ENCODE data around the gene PIH1D1.

The PIH1D1 gene

DNA sequence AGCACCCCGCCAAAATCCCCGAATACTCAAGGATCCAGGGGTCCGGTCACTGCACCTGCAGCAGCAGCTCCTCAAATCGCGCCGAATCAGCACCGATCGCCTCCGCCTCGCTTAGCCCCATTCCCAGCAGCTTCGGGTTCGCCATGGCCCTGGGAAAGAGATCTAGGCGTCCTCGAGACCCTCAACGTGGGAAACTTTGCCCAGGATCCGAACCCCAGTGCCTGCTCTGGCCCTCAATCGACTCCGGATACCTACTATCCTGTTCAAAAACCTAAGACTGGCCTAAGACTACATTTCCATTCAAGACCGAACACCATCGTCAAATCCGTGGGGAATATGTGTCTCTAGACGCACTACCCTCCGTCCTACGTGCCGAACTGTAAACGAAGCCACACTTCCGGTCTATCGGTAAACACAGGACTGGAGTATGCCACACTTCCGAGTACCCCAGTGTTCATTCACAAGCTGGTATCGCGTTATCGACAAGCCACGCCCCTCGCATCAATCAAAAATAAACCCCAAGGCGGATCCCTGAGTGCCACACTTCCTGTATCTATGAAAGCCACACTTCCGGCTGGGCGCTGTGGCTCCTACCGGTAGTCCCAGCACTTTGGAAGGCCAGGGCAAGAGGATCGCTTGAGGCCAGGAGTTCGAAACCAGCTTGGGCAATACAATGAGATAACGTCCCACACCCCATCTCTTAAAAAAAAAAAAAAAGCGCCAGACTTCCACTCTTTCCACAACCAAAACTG is at the start of gene PIH1D1:
Gene PIH1D1 (minus strand): TSS at position 385 of the 752 bp plus-strand sequence. CDS start 240 bp downstream, at position 145.
- DNase-seq (ENCODE audit: low read depth) = peak; percentile 91

DNA sequence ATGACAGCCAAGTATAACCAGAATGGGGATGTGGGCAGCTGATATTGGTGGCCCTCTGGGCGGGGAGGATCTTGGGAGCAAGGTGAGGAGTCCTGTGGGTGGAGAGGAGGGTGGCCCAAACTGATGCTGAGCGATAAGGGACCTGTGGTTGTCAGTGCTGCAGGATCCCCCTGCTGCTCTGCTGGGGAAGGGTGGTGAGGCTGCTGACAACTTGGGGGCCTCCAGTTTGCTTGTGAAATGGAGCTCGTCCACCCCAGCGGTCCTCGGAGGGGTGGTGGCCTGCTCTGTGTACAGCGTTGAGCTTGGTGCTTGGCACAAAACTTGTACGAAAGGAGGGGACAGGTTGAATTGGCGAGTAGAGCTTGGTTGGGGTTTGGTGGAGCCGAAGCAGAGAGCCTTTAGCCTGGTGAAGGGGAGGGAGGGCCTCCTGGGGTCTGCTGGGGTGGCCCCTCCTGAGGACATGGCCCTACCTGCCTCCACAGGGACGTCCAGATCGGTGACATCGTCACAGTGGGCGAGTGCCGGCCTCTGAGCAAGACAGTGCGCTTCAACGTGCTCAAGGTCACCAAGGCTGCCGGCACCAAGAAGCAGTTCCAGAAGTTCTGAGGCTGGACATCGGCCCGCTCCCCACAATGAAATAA is 47.5 kb upstream of the PIH1D1 start:
- no peak for DNase-seq (ENCODE audit: low read depth)

DNA sequence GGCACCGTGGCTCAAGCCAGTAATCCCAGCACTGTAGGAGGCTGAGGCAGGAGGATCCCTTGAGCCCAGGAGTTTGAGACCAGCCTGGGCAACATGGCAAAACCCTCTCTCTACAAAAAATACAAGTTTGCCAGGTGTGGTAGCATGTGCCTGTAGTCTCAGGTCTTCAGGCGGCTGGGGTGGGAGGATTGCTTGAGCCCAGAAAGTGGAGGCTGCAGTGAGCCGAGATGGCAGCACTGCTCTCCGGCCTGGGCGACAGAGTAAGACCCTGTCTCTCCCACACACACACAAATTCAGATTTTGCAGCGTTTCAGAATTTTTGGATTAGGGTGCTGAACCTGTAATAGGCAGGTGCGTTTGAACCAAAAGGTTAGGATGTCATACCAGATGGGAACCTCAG is 46.9 kb upstream of the PIH1D1 start:
- no peak for DNase-seq (ENCODE audit: low read depth)

DNA sequence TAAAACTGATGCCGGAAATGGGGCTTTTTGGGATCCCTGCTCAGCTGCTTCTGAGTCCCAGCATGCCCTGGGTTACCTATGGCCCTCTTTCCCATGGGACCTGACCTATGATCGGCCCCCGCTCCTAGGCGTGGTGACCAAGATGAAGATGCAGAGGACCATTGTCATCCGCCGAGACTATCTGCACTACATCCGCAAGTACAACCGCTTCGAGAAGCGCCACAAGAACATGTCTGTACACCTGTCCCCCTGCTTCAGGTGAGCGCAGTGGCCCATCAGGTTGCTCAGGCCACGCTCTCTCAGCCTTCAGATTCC is 46.1 kb upstream of the PIH1D1 start:
- no peak for DNase-seq (ENCODE audit: low read depth)

DNA sequence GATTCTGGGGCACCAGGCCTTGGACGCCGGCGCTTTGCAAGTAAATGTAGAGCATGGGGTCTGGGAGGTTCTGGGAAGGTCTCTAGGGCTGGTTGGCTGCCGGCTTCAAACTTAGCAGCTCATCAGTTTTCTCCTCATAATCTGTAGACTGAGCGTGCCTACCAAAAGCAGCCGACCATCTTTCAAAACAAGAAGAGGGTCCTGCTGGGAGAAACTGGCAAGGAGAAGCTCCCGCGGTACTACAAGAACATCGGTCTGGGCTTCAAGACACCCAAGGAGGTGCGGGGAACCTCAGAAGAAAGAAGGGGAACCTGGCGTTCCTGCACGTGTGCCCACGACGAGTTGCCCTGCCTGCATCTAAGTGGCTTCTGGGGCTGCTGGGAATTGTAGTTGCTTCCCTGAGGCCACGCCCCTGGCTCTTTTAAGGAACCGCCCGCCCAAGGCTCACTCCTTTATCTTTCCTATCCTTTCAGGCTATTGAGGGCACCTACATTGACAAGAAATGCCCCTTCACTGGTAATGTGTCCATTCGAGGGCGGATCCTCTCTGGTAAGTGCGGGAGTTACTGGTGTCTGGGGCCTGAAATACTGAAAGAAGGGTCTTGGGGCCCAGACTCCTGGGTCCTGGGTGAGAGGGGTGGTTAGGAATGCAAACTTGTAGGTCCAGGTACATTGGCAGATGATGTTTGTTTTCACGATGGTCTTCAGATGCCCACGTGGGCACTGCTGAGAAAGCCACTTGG is 45.6 kb upstream of the PIH1D1 start:
- DNase-seq (ENCODE audit: low read depth) = peak; percentile 67

DNA sequence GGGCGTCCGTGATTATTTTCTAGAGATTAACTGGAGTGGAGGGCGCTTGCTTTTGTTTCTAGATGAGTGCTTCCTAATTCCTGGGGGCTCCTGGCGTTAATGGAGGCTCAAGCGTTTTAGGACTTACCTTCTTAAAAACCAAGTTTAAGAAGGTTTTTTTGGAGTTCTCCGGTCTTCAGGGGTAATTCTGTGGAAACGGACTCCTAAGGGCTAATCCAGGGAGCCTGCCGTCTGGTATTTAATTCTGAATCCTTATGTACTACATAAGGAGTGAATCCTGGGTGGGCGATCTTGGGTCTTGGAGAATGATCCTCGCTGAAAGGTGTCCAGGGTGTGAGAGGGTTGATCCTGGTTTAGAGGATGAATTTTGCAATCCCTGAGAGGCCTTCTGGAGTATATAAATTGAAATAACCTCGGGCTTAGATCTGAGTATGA is 45.0 kb upstream of the PIH1D1 start:
- DNase-seq (ENCODE audit: low read depth) = no peak

DNA sequence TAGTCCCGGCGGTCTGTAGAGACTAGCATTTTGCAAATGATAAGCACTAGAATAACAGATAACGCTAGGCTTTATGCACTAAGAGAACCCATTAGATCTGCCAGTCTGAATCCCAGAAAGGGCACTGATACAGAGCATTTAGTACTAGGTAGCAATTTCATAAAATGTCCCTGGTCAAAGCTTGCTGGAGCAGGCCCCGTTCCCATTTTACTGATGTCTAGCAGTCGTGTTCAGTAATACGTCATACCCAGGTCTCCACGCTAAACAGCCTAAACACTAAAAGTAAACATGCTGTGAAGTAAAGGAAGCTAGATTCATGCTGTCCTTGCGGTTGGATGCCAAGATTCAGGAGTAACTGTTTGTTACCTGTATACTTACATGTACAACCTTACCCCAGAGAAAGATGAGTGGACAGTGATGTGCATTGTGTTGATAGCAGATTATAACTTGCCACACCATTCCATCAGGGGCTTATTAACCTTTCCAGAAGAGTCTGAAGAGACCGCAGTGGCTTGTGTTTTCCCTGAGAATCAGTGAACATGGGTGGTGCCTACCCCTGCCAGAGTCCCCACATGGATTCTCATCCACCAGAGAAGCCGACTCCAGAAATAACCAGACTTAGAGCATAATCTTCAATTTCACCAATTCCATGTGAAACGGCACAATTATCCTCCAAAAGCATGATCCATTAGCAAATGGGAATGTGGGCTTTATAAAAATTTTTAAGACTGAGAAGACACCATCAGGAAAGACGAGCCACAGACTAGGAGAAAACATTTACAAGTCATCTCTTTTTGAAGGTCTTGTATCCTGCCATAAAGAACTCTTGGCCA is 41.2 kb upstream of the PIH1D1 start:
- DNase-seq (ENCODE audit: low read depth) = no peak

DNA sequence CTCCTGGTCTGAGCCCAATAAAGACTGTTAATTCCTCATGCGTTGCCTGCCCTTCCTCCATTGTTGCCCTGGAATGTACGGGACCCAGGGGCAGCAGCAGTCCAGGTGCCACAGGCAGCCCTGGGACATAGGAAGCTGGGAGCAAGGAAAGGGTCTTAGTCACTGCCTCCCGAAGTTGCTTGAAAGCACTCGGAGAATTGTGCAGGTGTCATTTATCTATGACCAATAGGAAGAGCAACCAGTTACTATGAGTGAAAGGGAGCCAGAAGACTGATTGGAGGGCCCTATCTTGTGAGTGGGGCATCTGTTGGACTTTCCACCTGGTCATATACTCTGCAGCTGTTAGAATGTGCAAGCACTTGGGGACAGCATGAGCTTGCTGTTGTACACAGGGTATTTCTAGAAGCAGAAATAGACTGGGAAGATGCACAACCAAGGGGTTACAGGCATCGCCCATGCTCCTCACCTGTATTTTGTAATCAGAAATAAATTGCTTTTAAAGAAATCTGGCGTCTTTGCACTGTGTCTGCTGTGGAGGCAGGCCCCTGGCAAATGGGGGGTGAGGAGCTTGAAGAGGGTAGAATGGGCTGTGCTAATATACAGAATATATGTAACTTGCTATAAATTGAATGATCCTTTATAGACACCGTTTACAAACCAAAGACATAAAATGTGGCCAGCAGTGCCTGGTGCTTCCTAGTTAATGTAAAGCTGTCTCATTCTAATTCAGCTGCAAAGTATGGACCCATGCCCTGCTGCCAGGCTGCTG is 40.4 kb upstream of the PIH1D1 start:
- DNase-seq (ENCODE audit: low read depth) = no peak

DNA sequence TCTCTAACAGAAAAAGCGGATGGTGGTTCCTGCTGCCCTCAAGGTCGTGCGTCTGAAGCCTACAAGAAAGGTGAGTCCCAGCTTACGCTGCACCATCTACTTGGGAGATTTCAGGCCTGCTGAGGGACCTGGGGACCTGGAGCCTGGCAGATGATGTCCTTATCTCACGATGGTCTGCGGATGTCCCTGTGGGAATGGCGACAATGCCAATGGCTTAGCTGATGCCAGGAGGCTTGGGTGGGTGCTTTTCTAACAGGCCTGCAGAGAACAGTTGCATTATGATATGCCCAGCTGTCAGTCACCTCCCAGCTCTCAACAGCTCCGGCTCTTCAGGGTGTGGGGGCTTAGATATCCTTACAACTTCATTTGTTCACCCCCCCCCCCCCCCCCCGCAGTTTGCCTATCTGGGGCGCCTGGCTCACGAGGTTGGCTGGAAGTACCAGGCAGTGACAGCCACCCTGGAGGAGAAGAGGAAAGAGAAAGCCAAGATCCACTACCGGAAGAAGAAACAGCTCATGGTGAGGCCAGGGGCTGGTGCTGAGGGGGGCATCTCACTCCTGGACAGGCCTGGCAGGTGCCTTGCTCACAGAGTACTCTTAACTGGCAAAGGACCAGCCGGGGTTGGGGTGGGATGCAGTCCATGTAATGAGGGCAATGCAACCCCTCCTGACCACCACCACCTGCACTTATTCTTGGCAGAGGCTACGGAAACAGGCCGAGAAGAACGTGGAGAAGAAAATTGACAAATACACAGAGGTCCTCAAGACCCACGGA is 39.6 kb upstream of the PIH1D1 start:
- no peak for DNase-seq (ENCODE audit: low read depth)

DNA sequence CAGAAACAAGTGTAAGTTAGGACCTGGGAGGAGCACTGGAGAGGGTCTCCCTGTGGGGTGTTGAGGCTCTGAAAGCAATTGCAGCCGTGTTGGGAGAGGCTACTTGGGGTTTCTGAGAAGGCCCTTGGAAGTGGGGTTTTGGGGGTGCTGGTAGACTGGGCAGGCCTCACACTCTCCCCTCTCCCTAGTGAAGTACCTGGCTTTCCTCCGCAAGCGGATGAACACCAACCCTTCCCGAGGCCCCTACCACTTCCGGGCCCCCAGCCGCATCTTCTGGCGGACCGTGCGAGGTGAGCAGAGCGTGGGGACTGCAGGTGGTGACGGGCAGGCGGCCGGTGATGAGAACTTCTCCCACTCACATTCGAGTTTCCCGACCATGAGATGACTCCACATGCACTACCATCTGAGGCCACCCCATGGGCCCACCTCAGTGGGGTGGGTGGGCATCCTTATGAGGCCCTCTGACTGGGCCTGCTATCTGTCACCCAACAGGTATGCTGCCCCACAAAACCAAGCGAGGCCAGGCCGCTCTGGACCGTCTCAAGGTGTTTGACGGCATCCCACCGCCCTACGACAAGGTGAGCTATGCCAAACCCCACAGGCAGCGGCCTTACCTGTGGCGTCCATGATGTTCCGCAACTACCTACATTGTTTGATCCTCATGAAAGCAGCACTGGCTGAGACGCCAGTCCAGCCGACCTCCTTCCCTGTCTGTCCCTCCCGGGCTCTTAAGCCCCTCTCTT is 38.8 kb upstream of the PIH1D1 start:
- no peak for DNase-seq (ENCODE audit: low read depth)

DNA sequence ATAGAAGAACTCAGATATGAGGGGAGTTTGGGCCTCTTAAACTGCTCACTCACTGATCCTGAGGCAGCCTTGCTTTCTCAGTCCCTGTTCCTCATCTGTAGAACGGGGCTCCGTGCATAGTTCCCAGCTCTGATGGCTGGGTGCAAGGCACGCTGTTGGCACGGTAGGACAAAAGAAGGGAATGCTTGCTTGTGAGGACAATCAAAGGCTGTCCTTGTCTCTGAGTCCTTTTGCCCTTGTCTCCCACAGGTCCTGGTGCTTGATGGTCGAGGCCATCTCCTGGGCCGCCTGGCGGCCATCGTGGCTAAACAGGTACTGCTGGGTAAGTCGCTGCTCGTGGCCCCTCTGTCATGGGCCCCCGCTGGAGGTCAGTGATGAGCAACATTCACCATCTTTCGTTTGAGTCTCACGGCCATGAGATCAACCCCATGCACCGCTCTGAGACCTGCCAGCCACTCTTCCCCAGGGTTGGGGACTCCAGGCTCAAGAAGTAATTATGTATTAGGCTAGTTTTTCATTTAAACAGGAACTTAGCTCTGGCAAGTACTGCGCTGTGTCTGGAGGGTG is 38.1 kb upstream of the PIH1D1 start:
- DNase-seq (ENCODE audit: low read depth) = no peak

DNA sequence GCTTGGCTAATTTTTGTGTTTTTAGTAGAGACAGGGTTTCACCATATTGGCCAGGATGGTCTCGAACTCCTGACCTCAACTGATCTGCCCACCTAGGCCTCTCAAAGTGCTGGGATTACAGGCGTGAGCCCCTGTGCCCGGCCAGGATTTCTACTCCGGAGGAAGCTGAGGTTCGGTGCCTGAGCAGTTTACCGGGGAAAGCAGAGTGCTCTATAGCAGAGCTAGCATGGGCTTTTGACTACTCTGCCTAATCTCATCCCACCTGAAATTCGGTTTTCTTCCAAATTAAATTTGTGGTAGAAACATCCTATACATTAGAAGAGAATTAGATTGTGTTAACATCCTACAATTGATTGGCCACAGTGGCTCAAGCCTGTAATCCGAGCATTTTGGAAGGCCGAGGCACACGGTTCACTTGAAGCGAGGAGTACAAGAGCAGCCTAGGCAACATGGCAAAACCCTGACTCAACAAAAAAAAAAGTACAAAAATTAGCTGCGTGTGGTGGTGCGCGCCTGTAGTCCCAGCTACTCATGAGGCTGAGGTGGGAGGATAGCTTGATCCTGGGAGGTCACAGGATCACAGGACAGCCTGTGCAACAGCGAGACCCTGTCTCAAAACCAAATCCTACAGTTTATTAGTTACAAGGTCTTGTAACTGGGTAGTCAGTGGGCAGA is 37.4 kb upstream of the PIH1D1 start:
- no peak for DNase-seq (ENCODE audit: low read depth)

DNA sequence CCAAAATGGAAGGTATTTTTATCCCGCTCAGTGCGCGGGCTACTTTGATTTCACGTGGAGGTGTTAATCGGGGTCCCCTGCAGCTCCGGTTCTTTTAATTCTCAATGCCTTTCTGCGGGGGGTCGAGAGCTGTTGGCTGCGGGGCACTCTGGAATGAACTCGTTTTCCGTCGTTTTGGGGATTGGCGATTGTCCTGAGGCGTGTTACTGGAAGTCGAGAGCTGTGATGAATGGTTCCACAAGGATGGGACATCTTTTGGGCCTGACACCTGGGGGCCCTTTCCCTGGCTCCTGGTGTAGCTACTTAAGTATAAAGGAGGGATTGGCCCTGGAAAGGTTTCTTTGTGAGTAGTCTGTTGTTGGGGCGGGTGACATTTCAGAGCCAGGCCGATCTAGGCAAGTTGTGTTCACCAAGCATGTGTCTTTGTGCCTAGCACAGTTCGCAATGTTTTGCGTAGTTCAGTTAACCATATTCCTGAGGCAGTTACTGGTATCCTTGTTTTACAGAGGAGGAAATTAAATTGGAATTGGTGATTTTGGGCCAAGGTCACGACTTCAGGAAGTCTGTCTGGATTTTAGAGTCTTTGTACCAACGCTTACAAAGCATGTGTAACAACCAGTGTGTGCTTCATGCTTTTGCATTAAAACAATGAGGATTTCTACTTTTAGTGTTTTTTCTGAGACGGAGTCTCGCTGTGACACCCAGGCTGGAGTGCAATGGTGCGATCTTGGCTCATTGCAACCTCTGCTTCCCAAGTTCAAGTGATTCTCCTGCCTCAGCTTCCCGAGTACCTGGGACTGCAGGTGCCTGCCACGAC is 36.6 kb upstream of the PIH1D1 start:
- no peak for DNase-seq (ENCODE audit: low read depth)

DNA sequence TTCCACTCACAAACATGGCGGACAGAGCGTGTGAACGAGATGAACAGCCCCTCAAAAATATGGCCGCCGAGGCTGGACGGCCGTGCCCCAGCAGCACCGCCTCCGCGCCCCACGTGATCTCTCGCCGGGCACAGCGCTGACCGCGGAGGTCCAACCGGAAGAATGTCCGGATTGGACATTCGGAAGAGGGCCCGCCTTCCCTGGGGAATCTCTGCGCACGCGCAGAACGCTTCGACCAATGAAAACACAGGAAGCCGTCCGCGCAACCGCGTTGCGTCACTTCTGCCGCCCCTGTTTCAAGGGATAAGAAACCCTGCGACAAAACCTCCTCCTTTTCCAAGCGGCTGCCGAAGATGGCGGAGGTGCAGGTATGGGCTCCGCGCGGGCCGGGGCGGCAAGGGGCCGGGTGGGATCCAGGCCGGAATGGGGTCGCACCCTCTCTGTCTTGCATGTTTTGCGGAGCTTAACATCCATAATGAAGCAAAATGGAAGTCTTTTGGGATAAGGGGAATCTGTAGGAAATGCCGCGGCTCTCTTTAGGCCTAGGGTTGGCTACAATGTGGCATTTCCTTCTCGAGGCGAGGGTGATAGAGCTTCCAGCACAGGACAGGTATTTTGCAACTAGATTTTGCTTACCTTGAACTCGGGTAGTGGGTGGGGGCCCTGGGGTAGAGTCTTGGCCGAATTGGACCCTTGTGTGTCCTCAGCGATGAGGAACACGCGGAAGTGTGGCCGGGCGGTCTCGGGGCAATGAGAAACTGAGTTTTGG is 35.8 kb upstream of the PIH1D1 start, which contains the start of gene RPL13A:
Gene RPL13A (plus strand): TSS at position 332 of the 769 bp plus-strand sequence. CDS start 22 bp downstream, at position 354.
- peak; percentile 100 for DNase-seq (ENCODE audit: low read depth)

DNA sequence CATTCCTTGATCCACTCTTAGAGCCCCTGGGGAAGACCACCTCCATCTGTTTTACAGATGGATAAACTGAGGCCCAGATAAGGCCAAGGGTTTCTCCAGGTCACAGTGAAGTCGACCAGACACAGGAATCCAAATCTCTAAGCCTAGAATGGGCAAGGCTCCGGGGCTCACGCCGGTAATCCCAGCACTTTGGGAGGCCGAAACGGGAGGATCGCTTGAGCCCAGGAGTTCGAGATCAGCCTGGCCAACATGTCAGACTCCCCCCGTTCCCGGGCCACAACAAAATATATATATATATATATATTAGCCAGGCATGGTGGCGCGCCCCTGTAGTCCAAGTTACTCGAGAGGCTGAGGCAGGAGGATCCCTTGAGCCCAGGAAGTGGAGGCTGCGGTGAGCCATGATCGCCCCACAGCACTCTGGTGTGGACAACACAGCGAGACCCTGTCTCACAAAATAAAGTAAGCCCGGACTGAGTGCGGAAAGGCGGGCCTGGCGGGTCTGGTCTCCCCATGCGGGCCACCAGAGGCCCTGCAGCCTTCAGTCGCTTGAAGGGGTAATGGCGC is 35.2 kb upstream of the PIH1D1 start:
- no peak for DNase-seq (ENCODE audit: low read depth)

DNA sequence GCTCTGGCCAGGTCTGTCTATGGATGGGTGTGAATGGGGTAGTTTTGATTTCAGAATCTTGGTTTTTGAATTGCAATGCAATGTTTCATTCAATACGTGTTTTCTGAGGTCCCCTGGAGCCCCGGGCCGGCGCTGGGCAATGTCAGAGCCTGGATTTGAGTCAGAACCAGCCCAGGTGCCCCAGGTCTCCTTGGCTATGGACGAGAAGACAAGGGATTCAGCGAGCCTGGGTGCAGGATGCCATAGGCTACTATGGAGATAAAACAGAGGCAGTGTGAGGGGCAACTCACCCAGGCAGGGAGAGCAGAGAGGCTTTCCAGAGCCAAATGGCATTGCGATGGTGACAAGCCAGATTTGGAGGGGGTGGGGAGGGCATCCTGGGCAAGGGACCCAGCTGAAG is 34.6 kb upstream of the PIH1D1 start:
- DNase-seq (ENCODE audit: low read depth) = no peak
